IMR-90 (cell line): ENCODE measurements around the gene ABHD1. TPM values are rescaled to one million over a fixed set of nuclear protein-coding genes. Genes with fewer than 3 reads are reported as not detected.

Source experiments
- ATAC-seq: fragments of 200-7000 bp; cut with Tn5 transposase; 2 replicates; pipeline ENCODE4 v1.9.1; 2020; ENCODE audit warnings: low read depth, mild to moderate bottlenecking, moderate library complexity
- BruUV-seq: library from RNA; stranded (reverse); fragments of 400-500 nt; replicated peaks from 2 replicates; lab custom pipeline; 2021; lab: Mats Ljungman, UMichigan
- CTCF ChIA-PET: fragments of 300-600 bp; formaldehyde crosslinking; extraction: SDS; loops from one replicate; lab custom pipeline; 2021; ENCODE audit warnings: antibody characterized with exemption; lab: Yijun Ruan, JAX
- POLR2A ChIA-PET: fragments of 300-600 bp; sonication (Branson Sonifier 250); formaldehyde crosslinking; loops from one replicate; lab custom pipeline; 2022; ENCODE audit warnings: antibody characterized with exemption; ENCODE audit not compliant: unreplicated experiment; lab: Charles Lee
- DNase-seq: peaks from one replicate; pipeline ENCODE4 v3.0.0; 2013
- H2AFZ ChIP-seq: replicated peaks from 2 replicates; pipeline ENCODE3; 2013; ENCODE audit warnings: low read length, mild to moderate bottlenecking; ENCODE audit not compliant: poor library complexity
- H2AK5ac ChIP-seq: 2 replicates; pipeline ENCODE4 v1.6.1; 2013; ENCODE audit warnings: low read depth, low read length, inconsistent platforms
- H2AK9ac ChIP-seq: replicated peaks from 2 replicates; pipeline ENCODE3; 2013; ENCODE audit warnings: mild to moderate bottlenecking, low read depth, low read length, moderate library complexity; ENCODE audit not compliant: poor library complexity
- H2BK120ac ChIP-seq: 2 replicates; pipeline ENCODE4 v1.6.1; 2013; ENCODE audit warnings: low read depth, low read length, inconsistent platforms
- H2BK15ac ChIP-seq: 3 replicates; pipeline ENCODE4 v1.6.1; 2013; ENCODE audit warnings: low read depth, low read length, inconsistent platforms
- H2BK20ac ChIP-seq: 2 replicates; pipeline ENCODE4 v1.6.1; 2013; ENCODE audit warnings: low read depth, mild to moderate bottlenecking, inconsistent platforms, low read length, moderate library complexity
- H2BK5ac ChIP-seq: 2 replicates; pipeline ENCODE4 v1.6.1; 2013; ENCODE audit warnings: mild to moderate bottlenecking, low read depth, low read length, inconsistent platforms; ENCODE audit not compliant: poor library complexity, severe bottlenecking
- H3K14ac ChIP-seq: replicated peaks from 2 replicates; pipeline ENCODE4 v1.6.1; 2013; ENCODE audit warnings: low read depth, low read length, inconsistent platforms
- H3K18ac ChIP-seq: 2 replicates; pipeline ENCODE4 v1.6.1; 2013; ENCODE audit warnings: low read depth, low read length, control low read depth
- H3K23ac ChIP-seq: 2 replicates; pipeline ENCODE4 v1.6.1; 2013; ENCODE audit warnings: low read depth, low read length, inconsistent platforms
- H3K27ac ChIP-seq: 2 replicates; pipeline ENCODE4 v1.5.1; 2013; ENCODE audit warnings: mild to moderate bottlenecking, control low read depth, low read length; ENCODE audit not compliant: insufficient read depth
- H3K27me3 ChIP-seq: 2 replicates; pipeline ENCODE4 v1.6.1; 2013; ENCODE audit warnings: low read length; ENCODE audit not compliant: control insufficient read depth, insufficient read depth
- H3K36me3 ChIP-seq: 2 replicates; pipeline ENCODE4 v1.6.1; 2013; ENCODE audit warnings: low read length, mixed read lengths; ENCODE audit not compliant: control insufficient read depth, insufficient read depth
- H3K4ac ChIP-seq: 2 replicates; pipeline ENCODE4 v1.6.1; 2013; ENCODE audit warnings: low read depth, low read length, inconsistent platforms
- H3K4me1 ChIP-seq: 2 replicates; pipeline ENCODE4 v1.6.1; 2013; ENCODE audit warnings: low read length, mixed read lengths; ENCODE audit not compliant: control insufficient read depth, insufficient read depth
- H3K4me2 ChIP-seq: 2 replicates; pipeline ENCODE4 v1.6.1; 2013; ENCODE audit warnings: low read depth, mild to moderate bottlenecking, control low read depth, low read length, moderate library complexity
- H3K4me3 ChIP-seq: 2 replicates; pipeline ENCODE4 v1.5.1; 2013; ENCODE audit warnings: low read depth, mild to moderate bottlenecking, control low read depth, low read length, moderate library complexity; ENCODE audit not compliant: insufficient read depth
- H3K56ac ChIP-seq: 2 replicates; pipeline ENCODE4 v1.6.1; 2013; ENCODE audit warnings: low read length, inconsistent platforms; ENCODE audit not compliant: insufficient read depth; ENCODE audit errors: extremely low read depth
- H3K79me1 ChIP-seq, 2 experiments: 2 replicates each; pipeline ENCODE4 v1.6.1; 2013; ENCODE audit warnings: low read length in 2 of 2, inconsistent platforms in 1 of 2, low read depth in 1 of 2
- H3K9ac ChIP-seq: 2 replicates; pipeline ENCODE4 v1.6.1; 2013; ENCODE audit warnings: low read depth, low read length, control low read depth
- H3K9me1 ChIP-seq: 2 replicates; pipeline ENCODE4 v1.6.1; 2013; ENCODE audit warnings: low read length, inconsistent platforms; ENCODE audit not compliant: insufficient read depth
- H3K9me3 ChIP-seq: 2 replicates; pipeline ENCODE4 v1.6.1; 2013; ENCODE audit warnings: low read length; ENCODE audit not compliant: control insufficient read depth, insufficient read depth
- H4K20me1 ChIP-seq: 2 replicates; pipeline ENCODE4 v1.6.1; 2013; ENCODE audit warnings: low read length, inconsistent platforms; ENCODE audit not compliant: insufficient read depth
- H4K5ac ChIP-seq: 2 replicates; pipeline ENCODE4 v1.6.1; 2013; ENCODE audit warnings: mild to moderate bottlenecking, low read depth, low read length, control low read depth
- H4K8ac ChIP-seq, 2 experiments: 2 replicates each; pipeline ENCODE4 v1.6.1; 2013; ENCODE audit warnings: low read depth in 2 of 2, low read length in 2 of 2, control low read depth in 1 of 2, inconsistent platforms in 1 of 2
- H4K91ac ChIP-seq: 2 replicates; pipeline ENCODE4 v1.6.1; 2013; ENCODE audit warnings: low read depth, low read length, inconsistent platforms; ENCODE audit not compliant: insufficient read depth
- BHLHE40 ChIP-seq: fragments of 150-350 bp; IDR thresholded peaks from 2 replicates; pipeline ENCODE4 v1.6.1; 2016; ENCODE audit warnings: mild to moderate bottlenecking, low read depth, low read length
- FOS ChIP-seq: fragments of 150-350 bp; IDR thresholded peaks from 2 replicates; pipeline ENCODE4 v1.6.1; 2016; ENCODE audit warnings: low read depth, low read length
- MAFK ChIP-seq: IDR thresholded peaks from 2 replicates; pipeline ENCODE4 v1.6.1; 2012; ENCODE audit warnings: low read depth, low read length, improper control_type of control experiment
- MAZ ChIP-seq: IDR thresholded peaks from 2 replicates; pipeline ENCODE4 v1.6.1; 2012; ENCODE audit warnings: low read depth, mild to moderate bottlenecking, low read length, improper control_type of control experiment, moderate library complexity, borderline replicate concordance
- MXI1 ChIP-seq: IDR thresholded peaks from 2 replicates; pipeline ENCODE4 v1.6.1; 2012; ENCODE audit warnings: low read depth, mild to moderate bottlenecking, low read length, moderate library complexity, borderline replicate concordance
- NFE2L2 ChIP-seq: fragments of 150-350 bp; IDR thresholded peaks from 2 replicates; pipeline ENCODE4 v1.6.1; 2016; ENCODE audit warnings: low read depth, mild to moderate bottlenecking, low read length
- POLR2A ChIP-seq: IDR thresholded peaks from 2 replicates; pipeline ENCODE4 v1.6.1; 2012; ENCODE audit warnings: mild to moderate bottlenecking, low read depth, low read length
- RCOR1 ChIP-seq: IDR thresholded peaks from 2 replicates; pipeline ENCODE4 v1.6.1; 2012; ENCODE audit warnings: mild to moderate bottlenecking, low read length, improper control_type of control experiment; ENCODE audit not compliant: insufficient replicate concordance
- SMC3 ChIP-seq: fragments of 150-350 bp; IDR thresholded peaks from 2 replicates; pipeline ENCODE4 v1.6.1; 2016; ENCODE audit warnings: low read depth, mild to moderate bottlenecking, antibody characterized with exemption, low read length, moderate library complexity
- WGBS, 2 experiments: methylation state at CpG; one replicate each; pipeline versions ENCODE4 v1.1.5 to v1.1.7; 2013; ENCODE audit warnings: missing lambda C conversion rate in 2 of 2; ENCODE audit not compliant: insufficient read length in 1 of 2; ENCODE audit errors: extremely low coverage in 2 of 2; 5-methylcytosine and 5-hydroxymethylcytosine counted together
- dilution Hi-C: fragments of 300-500 bp; cut with HindIII; formaldehyde crosslinking; loops from one replicate; pipeline ENCODE4 v1.14.3; 2018; ENCODE audit warnings: low sequenced_read_pairs; ENCODE audit not compliant: unreplicated experiment
- in situ Hi-C: fragments of 300-500 bp; cut with MboI; formaldehyde crosslinking; loops from 3 replicates; pipeline ENCODE4 v1.14.3; 2019; ENCODE audit warnings: low sequenced_read_pairs, inconsistent platforms, mixed read lengths
- intact Hi-C: fragments of 100-400 bp; cut with micrococcal nuclease; formaldehyde crosslinking; loops from 2 replicates; pipeline ENCODE4 v1.10.0; 2022
- polyA plus RNA-seq, 3 experiments: library from polyadenylated mRNA; depleted of rRNA; stranded (reverse); fragments of >200 nt; gene quantifications; 2 replicates each; pipeline ENCODE4 v1.2.3, GENCODE V29; 2012; ENCODE audit warnings: low replicate concordance in 1 of 3
- total RNA-seq: library from RNA; depleted of rRNA; stranded (reverse); fragments of >200 nt; gene quantifications from 2 replicates; pipeline ENCODE4 v1.2.3, GENCODE V29; 2012
- TF ChIP-seq, protein P1 (sequence below): fragments of 150-350 bp; IDR thresholded peaks from 2 replicates; pipeline ENCODE4 v1.6.1; 2017; ENCODE audit warnings: mild to moderate bottlenecking, antibody characterized with exemption, low read length, low read depth
- TF ChIP-seq, protein P2 (sequence below): fragments of 150-350 bp; IDR thresholded peaks from 2 replicates; pipeline ENCODE4 v1.6.1; 2016; ENCODE audit warnings: low read depth, mild to moderate bottlenecking, low read length, moderate library complexity, borderline replicate concordance

ABHD1 gene
- total and polyA plus RNA-seq, 2 of the 4 experiments (the other 2 are of a cell fraction): 0.24 TPM; not detected in 1

DNA sequence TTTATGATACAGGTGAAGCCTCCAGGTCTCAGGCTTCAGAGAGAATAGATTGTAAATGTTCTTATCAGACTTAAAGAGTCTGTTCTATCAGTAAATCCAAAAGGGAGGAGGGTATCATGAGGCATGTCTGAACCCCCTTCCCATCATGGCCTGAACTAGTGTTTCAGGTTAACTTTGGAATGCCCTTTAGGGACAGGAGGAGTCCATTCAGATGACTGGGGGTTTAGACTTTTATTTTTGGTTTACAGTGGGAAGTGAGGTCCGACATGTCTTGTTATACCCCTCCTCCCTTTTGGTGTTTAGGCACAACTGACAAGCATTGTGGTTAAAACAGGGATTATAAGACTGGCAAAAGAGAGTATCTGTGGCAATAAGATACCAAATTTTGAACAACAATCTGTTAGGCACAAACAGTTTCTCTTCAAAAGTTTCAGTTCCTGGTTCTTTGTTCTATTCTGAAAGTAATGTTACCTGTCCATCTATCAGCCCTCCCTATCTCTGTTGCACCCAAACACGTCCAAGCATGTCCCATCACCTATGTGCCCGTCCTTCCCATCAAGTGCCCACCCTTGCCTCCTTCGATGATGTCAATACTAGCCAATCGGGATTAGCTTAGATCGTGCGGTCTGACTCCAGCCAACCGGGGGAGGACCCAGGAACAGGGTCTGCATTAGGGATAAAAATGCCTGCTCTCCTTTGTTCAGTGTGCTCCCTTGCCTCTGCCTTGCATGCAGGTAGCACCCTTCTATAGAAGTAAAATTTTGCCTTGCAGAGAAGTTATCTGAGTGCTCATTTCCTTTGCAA is 41.5 kb downstream of the ABHD1 start:
- Histone ChIP-seq H2AK9ac (no peak overlapping the region), H2BK15ac (no peak overlapping the region), H3K4me2 (no peak overlapping the region), H3K4ac (no peak overlapping the region), H2BK120ac (no peak overlapping the region), H2BK20ac (no peak overlapping the region), H3K79me1 (no peaks in the 10 kb centered on the region), H2AFZ (no peak overlapping the region), H3K23ac (no peak overlapping the region), H3K56ac (no peak overlapping the region), H3K36me3 (no peaks in the 10 kb centered on the region), H3K27me3 (peaks cover 28% of the 10 kb centered on the region), H3K9me1 (no peaks in the 10 kb centered on the region), H3K9ac (no peak overlapping the region), H4K8ac (no peak overlapping the region), H3K9me3 (no peaks in the 10 kb centered on the region), H3K4me3 (no peak overlapping the region), H3K4me1 (no peaks in the 10 kb centered on the region), H4K5ac (no peak overlapping the region), H3K27ac (no peak overlapping the region), H3K18ac (no peak overlapping the region), H2AK5ac (no peak overlapping the region), H4K91ac (no peak overlapping the region), H4K20me1 (no peaks in the 10 kb centered on the region), H2BK5ac (no peak overlapping the region), H3K14ac (no peak overlapping the region)
- POLR2A ChIA-PET: no interaction called here
- WGBS, 2 experiments: 33% methylated on average over 1 of the region's 8 CpGs; no CpG with 5 or more reads in 1 of the 2 experiments
- in situ Hi-C loops (no loop called here), intact Hi-C loops (no loop called here), dilution Hi-C loops (no loop called here)
- no TSS peak for BruUV-seq
- DNase-seq (no peak), ATAC-seq (no peak)
- CTCF ChIA-PET: no interaction called here
- no peak for TF ChIP-seq RCOR1
- TF ChIP-seq SMC3: no peak
- TF ChIP-seq FOS: no peak
- TF ChIP-seq, protein P1, sequence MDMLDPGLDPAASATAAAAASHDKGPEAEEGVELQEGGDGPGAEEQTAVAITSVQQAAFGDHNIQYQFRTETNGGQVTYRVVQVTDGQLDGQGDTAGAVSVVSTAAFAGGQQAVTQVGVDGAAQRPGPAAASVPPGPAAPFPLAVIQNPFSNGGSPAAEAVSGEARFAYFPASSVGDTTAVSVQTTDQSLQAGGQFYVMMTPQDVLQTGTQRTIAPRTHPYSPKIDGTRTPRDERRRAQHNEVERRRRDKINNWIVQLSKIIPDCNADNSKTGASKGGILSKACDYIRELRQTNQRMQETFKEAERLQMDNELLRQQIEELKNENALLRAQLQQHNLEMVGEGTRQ: no peak
- no peak for TF ChIP-seq MAZ
- TF ChIP-seq, protein P2, sequence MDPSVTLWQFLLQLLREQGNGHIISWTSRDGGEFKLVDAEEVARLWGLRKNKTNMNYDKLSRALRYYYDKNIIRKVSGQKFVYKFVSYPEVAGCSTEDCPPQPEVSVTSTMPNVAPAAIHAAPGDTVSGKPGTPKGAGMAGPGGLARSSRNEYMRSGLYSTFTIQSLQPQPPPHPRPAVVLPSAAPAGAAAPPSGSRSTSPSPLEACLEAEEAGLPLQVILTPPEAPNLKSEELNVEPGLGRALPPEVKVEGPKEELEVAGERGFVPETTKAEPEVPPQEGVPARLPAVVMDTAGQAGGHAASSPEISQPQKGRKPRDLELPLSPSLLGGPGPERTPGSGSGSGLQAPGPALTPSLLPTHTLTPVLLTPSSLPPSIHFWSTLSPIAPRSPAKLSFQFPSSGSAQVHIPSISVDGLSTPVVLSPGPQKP: no peak
- no peak for TF ChIP-seq MAFK
- TF ChIP-seq BHLHE40: no peak
- TF ChIP-seq NFE2L2: no peak
- TF ChIP-seq POLR2A: no peak
- TF ChIP-seq MXI1: no peak
